ENCODE measurements around the gene DDA1.

DNA sequence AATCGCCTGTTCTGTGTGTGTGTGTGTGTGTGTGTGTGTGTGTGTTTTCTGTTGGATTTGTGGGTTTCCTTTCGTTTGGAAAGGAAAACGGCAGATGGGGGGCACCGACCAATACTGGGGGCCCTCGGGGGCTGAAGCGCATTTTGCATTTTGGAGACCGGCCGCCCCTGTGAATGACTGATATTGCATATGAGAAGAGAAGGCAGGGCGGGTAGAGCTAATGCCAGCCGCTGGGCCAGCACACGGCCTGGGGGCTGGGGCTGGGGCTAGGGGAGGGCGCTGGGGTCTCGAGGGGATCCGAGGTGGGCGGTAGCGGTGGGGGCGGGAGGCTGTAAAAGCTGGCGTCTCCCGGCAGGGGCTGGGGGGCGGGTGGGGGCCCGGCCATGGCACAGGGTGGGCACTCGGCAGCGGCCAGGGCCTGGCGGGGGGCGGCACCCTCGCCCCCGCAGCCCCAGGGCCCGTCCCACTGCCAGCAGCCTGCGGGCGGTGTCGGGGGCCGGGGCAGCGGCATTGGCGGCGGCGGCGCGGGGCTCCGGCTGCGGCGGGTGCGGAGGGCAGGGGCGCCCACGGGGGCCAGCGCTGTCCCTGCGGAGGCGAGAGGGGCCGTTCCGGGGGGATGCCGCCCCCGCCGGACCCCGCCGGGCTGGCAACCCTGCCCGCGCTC lies 14.1 kb downstream of the DDA1 start:
- TF ChIP-seq CTCF (IDR thresholded peaks at IDR 0.05; ENCODE audit: low read length), result no peak
- no peak for TF ChIP-seq EZH2phosphoT487 (IDR thresholded peaks at IDR 0.05; ENCODE audit: low read length)
- no peak for TF ChIP-seq EZH2 (optimal IDR thresholded peaks at IDR 0.05; ENCODE audit: low read depth, low read length)
